ENCODE measurements around the gene HM13. TPM values are rescaled to one million over a fixed set of nuclear protein-coding genes. Genes with fewer than 3 reads are reported as not detected.
A peak's percentile ranks its signal among the peaks of the same experiment; 100 is the strongest.

HM13 gene
- total and polyA plus RNA-seq, 2 of the 13 experiments (the other 11 are each of a cell fraction or from before 2014, with no cell fraction given) = 118 to 243 TPM

DNA sequence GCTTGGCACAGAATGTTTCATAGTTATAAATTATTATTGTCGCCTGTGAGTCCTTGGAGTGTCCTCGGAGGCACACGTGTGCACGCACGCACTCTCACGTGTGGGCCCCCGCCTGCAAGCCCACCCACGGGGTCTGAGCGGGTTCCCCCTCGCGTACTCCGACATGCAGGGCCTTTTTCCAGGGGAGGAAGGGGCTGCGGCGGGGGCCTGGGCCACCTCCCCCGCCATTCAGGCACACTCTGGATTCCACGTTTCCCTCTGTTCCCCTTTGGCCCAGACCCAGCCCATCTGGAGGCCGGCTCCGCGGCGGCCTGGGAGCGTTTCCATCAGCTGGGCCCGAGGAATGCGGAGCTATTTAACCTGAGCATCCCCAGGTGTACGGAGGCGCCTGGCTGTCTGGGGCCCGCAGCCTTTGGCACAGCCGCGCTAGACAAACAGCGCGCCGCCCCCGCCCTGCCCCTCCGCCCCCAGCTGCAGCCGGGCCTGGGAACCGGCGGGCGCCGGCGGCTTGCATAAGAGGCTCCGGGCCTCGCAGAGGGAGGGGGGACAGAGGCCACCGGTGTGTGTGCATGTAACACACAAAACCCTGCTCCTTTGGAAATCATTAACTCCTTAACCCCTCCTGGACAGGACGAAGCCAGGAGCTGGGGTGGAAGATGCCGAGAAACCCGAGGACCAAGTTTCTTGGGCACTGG is 94.2 kb downstream of the HM13 start (continued):
- TF ChIP-seq, protein P1, sequence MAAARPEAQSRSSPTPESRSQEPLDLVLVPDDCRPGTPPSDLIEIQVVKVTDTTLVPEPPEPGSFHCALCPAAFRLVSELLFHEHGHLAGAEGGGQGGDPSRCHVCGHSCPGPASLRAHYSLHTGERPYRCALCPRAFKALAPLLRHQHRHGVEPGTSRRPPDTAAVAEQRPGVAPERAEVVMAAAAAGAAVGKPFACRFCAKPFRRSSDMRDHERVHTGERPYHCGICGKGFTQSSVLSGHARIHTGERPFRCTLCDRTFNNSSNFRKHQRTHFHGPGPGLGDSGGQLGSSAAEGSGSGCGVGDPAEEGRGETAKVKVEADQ (CRISPR knock-in tag; IDR thresholded peaks at IDR 0.05; ENCODE audit: borderline replicate concordance) = peak; percentile 100
- TF ChIP-seq, protein P2, sequence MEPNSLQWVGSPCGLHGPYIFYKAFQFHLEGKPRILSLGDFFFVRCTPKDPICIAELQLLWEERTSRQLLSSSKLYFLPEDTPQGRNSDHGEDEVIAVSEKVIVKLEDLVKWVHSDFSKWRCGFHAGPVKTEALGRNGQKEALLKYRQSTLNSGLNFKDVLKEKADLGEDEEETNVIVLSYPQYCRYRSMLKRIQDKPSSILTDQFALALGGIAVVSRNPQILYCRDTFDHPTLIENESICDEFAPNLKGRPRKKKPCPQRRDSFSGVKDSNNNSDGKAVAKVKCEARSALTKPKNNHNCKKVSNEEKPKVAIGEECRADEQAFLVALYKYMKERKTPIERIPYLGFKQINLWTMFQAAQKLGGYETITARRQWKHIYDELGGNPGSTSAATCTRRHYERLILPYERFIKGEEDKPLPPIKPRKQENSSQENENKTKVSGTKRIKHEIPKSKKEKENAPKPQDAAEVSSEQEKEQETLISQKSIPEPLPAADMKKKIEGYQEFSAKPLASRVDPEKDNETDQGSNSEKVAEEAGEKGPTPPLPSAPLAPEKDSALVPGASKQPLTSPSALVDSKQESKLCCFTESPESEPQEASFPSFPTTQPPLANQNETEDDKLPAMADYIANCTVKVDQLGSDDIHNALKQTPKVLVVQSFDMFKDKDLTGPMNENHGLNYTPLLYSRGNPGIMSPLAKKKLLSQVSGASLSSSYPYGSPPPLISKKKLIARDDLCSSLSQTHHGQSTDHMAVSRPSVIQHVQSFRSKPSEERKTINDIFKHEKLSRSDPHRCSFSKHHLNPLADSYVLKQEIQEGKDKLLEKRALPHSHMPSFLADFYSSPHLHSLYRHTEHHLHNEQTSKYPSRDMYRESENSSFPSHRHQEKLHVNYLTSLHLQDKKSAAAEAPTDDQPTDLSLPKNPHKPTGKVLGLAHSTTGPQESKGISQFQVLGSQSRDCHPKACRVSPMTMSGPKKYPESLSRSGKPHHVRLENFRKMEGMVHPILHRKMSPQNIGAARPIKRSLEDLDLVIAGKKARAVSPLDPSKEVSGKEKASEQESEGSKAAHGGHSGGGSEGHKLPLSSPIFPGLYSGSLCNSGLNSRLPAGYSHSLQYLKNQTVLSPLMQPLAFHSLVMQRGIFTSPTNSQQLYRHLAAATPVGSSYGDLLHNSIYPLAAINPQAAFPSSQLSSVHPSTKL (CRISPR knock-in tag; IDR thresholded peaks at IDR 0.05) = peak; percentile 100
- TF ChIP-seq KAT2B (IDR thresholded peaks at IDR 0.05; ENCODE audit: borderline replicate concordance, low read depth, low read length) = no peak
- TF ChIP-seq TBX2 (CRISPR knock-in tag; IDR thresholded peaks at IDR 0.05; ENCODE audit: borderline replicate concordance) = peak; percentile 100
- TF ChIP-seq EP300 (IDR thresholded peaks at IDR 0.05; ENCODE audit: low read depth in 2 of 2, low read length in 2 of 2) = peak; percentile 100
- peak; percentile 100 for TF ChIP-seq EP300 (CRISPR knock-in tag; IDR thresholded peaks at IDR 0.05; ENCODE audit: borderline replicate concordance)
- TF ChIP-seq NONO (IDR thresholded peaks at IDR 0.05) = no peak
- peak; percentile 100 for TF ChIP-seq NONO (CRISPR knock-in tag; conservative IDR thresholded peaks at IDR 0.05)
- TF ChIP-seq, protein P3, sequence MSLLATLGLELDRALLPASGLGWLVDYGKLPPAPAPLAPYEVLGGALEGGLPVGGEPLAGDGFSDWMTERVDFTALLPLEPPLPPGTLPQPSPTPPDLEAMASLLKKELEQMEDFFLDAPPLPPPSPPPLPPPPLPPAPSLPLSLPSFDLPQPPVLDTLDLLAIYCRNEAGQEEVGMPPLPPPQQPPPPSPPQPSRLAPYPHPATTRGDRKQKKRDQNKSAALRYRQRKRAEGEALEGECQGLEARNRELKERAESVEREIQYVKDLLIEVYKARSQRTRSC (CRISPR knock-in tag; IDR thresholded peaks at IDR 0.05; ENCODE audit: low read depth) = no peak
- peak; percentile 93; the same call in 1 of the 2 replicates for TF ChIP-seq MTF1 (CRISPR knock-in tag; IDR thresholded peaks at IDR 0.05)
- peak; percentile 93 for TF ChIP-seq GABPB1 (CRISPR knock-in tag; IDR thresholded peaks at IDR 0.05)
- TF ChIP-seq, protein P4, sequence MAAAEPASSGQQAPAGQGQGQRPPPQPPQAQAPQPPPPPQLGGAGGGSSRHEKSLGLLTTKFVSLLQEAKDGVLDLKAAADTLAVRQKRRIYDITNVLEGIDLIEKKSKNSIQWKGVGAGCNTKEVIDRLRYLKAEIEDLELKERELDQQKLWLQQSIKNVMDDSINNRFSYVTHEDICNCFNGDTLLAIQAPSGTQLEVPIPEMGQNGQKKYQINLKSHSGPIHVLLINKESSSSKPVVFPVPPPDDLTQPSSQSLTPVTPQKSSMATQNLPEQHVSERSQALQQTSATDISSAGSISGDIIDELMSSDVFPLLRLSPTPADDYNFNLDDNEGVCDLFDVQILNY (CRISPR knock-in tag; conservative IDR thresholded peaks at IDR 0.05) = peak; percentile 75
- peak; percentile 92; the same call in 1 of the 2 replicates for TF ChIP-seq FOSL1 (CRISPR knock-in tag; IDR thresholded peaks at IDR 0.05; ENCODE audit: borderline replicate concordance)
- TF ChIP-seq ZMAT3 (CRISPR knock-in tag; conservative IDR thresholded peaks at IDR 0.05) = peak; percentile 98
- peak; percentile 99 for TF ChIP-seq AGO2 (optimal IDR thresholded peaks at IDR 0.05; ENCODE audit: low read depth, low read length)
- TF ChIP-seq ZNF891 (CRISPR knock-in tag; IDR thresholded peaks at IDR 0.05) = peak; percentile 98
- TF ChIP-seq ZNF616 (CRISPR knock-in tag; IDR thresholded peaks at IDR 0.05; ENCODE audit: low read depth) = no peak; the same call in 1 of the 2 replicates
- peak; percentile 96 for TF ChIP-seq ZZZ3 (CRISPR knock-in tag; IDR thresholded peaks at IDR 0.05; ENCODE audit: borderline replicate concordance)
- TF ChIP-seq, protein P5, sequence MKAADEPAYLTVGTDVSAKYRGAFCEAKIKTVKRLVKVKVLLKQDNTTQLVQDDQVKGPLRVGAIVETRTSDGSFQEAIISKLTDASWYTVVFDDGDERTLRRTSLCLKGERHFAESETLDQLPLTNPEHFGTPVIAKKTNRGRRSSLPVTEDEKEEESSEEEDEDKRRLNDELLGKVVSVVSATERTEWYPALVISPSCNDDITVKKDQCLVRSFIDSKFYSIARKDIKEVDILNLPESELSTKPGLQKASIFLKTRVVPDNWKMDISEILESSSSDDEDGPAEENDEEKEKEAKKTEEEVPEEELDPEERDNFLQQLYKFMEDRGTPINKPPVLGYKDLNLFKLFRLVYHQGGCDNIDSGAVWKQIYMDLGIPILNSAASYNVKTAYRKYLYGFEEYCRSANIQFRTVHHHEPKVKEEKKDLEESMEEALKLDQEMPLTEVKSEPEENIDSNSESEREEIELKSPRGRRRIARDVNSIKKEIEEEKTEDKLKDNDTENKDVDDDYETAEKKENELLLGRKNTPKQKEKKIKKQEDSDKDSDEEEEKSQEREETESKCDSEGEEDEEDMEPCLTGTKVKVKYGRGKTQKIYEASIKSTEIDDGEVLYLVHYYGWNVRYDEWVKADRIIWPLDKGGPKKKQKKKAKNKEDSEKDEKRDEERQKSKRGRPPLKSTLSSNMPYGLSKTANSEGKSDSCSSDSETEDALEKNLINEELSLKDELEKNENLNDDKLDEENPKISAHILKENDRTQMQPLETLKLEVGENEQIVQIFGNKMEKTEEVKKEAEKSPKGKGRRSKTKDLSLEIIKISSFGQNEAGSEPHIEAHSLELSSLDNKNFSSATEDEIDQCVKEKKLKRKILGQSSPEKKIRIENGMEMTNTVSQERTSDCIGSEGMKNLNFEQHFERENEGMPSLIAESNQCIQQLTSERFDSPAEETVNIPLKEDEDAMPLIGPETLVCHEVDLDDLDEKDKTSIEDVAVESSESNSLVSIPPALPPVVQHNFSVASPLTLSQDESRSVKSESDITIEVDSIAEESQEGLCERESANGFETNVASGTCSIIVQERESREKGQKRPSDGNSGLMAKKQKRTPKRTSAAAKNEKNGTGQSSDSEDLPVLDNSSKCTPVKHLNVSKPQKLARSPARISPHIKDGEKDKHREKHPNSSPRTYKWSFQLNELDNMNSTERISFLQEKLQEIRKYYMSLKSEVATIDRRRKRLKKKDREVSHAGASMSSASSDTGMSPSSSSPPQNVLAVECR (CRISPR knock-in tag; IDR thresholded peaks at IDR 0.05; ENCODE audit: borderline replicate concordance) = peak; percentile 99

Measured in HepG2 (cell line).